GM19023 (cell line): ENCODE results near the gene ZNF423.
"Not testable (repeated sequence)": the region's sequence is repeated elsewhere in the genome, so short reads cannot be mapped to it uniquely, and the experiment has no call there.

Experiments used
- ATAC-seq: cut with Tn5 transposase; IDR thresholded peaks from one replicate; pipeline ENCODE4 v1.9.1; 2021; ENCODE audit warnings: mild to moderate bottlenecking, moderate library complexity; ENCODE audit not compliant: unreplicated experiment

Gene ZNF423

DNA sequence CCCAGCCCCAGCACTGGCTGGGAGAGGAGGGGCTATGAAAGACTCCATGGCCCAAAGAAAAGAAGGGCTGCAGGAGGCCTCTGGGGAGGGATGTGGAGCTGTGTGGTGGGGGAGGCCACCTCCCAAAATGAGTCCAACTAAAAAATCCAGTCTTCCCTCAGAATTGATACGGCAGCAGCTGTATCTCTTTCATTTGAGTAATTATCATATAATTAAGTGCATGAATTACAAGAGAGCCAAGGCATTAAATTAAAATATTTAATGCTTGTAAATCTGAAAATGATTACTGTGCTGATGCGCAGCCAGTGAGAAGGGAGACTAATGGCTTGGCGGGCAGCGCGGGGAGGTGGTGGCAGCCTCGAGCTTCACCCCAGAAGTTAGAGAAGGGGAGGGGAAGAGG is 289.5 kb downstream of the ZNF423 start:
- no peak for ATAC-seq

DNA sequence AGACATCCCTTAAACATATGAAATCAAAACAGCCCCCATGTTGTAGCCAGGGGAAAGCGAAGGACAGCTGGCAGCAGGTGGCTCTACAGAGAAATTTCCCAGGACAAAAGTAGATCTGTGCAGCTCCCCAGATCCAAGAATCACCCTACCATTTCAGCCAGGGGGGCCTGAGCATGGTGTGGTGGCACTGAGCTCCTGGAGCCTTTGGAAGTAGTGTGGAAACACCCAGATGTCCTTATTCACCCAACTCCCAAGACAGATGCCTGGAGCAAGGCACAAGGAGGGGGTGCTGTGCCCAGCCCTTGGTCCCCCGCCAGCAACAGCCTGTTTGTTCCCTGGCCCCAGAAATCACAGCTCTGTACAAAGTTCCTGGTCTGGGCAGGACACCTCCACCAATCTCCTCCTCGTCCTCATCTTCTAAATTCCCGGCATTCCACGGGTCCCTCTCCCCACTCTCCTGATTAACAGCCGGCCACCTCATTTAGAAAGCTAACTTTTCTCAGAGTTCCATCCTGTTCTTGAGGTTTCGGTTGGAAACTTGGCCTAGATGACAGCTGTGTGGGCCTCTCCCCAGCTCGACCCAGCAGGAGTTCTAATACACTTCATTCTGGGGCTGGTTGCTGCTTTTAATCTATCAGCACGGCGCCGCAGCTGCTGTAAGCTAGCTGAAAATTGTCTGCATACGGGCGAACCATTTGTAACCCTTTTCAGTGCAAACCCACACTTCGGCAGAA is 291.2 kb downstream of the ZNF423 start:
- ATAC-seq: no peak

DNA sequence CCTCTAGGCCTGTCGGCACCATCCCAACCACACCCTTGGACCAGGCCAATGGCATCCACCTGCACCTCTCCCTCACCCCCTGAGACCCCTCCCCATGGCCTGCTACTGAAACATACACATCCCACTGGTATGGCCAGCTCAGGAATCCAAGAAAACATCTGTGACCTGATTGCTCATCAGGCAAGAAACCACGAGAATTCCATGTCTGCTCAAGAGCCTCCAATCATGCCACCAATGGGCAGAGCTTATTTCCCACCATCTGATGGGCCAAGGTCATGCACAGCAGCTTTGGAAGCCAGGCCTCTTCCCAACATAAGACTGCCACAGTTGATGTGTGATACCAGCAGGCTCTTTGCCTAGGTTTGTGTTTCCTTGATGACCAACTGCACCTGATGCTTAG is 292.2 kb downstream of the ZNF423 start:
- ATAC-seq: no peak

DNA sequence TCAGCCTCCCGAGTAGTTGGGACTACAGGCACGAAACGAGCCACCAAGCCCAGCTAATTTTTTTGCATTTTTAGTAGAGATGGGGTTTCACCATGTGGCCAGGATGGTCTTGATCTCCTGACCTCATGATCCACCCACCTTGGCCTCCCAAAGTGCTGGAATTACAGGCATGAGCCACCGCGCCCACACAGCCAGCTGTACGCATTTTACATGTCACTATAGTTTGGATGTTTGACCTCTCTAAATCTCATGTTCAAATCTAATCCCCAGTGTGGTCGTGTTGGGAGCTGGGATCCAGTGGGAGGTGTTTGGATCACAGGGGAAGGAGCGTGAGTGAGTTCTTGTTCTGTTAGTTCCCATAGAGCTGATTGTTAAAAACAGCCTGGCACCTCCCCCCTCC is 293.0 kb downstream of the ZNF423 start:
- not testable (repeated sequence) for ATAC-seq

DNA sequence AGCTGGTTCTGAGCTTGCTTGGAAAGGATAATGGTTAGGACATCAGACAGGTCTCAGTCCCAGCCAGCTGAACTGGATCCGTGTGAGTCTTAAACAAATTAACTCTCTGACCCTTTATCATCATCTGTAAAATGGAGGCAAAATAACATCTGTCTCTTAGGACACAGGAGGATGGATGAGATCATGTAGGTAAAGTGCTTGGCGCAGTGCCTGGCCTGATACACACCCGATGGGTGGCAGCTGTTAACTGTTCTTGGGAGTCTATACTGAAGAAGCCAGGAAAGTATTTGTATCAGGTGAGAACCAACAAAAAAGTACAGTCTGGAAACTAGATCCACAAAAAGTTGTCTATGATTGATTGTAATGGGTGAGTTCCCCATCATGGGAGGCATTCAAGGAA is 293.7 kb downstream of the ZNF423 start:
- no peak for ATAC-seq

DNA sequence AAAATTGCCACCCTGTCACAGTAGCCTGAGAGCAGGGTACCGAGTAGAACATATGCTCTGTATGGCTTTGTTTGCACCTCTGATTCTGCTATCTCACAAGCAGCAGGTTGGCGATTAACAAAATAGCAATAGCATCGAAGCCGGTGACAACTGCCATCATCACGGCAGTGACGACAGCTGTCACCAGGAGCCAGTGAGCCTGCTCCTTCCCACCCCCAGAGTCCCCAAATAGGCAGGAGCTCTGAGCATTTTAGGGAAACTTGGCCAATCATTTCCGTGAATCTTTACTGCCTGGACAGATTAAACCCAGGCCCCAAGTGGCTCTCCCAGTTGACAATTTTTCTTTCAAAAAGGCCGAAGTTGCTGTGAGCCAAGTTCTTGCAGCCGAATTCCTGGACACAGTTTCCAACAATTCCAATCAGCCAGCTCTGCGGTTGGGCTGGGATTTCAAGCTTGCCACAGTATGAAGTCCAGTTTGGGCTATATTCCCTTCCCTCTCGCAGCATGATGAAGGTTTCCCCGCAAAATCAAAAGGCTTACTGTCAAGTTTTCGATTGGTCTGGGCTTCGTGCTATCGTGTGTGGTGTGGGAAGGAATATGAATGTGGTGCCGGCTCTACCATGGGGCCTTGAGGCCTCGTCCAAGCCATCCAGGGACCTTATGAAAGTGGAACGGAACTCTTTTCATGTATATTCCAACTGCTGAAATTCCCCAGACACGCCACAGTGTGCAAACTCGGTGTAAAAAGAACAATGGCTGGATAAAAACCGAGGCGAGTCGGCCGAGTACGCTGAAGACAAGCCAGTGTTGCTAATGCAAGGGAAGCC is 295.7 kb downstream of the ZNF423 start:
- no peak for ATAC-seq

DNA sequence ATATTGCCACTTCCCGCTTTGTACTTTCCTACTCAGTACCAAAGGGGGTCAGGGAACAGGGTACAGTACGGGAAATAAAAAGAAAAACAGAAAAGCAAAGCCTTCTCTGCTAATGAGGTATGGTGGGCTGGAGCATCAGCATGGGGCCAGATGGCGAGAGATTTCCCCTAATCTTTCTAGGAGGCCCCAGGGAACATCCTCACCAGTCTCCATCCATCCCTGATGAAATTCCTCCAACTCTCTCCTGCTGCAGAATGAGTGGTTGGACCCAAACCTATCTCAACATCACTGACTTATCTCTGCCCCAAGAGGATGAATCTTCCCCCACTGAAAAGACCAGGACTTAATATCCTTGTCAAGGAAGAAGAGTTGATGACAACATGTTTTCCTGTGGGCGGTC is 296.7 kb downstream of the ZNF423 start:
- no peak for ATAC-seq

DNA sequence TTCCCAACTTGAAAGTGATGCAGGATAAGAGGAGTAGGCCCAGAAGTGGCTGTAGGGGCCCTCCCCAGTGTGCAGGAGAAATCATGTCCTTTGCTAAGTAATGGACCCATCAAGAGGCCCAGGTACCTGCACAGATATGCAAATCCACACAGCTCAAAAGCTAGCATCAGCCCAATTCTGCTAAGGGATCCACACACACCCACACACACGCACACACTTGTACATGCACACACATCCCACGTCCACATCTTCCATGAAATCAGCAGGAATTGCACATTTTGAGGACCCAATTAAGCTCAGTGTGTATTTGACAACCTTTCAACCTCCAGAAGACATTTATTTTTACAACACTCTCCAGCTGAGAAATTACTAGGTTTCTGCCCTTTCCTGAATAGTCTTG is 297.5 kb downstream of the ZNF423 start:
- no peak for ATAC-seq

DNA sequence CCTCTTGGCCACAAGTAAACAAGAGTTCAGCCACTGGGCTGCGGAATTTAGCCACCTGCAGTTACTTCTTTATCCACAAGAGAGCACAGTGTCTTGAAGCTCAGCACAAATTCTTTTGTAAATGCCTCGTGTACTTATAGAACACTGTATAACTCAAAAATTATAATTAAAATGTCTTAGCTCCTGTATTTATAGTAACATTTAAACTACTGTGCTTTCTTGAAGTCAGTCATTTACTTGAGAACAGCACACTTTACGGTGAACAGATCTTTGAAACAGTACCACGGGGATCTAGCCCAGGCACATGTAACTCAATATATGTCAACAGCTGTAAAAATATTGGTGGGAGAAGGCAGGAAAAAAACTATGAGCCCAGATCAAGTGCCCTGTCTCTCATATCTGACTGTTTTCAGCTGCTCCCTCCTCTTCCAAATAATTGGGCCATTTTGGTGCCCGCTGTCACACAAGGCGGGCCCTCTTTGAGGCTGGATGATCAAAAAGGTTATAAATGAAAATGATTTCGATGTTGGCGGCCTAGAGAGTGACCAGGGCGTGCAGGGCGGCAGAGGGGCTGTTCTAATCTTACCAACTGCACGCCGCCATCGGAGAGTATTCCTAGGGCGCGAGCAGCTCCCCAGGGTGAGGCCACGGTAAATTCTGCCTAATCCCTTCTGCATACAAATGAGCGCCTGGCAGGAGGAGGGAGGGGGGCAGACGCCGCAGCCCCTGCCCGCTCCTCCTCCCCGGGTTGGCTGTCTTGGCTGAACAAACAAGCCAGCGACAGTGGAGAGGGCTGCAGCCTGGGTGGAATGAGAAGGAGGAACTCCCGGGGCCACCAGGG is 299.1 kb downstream of the ZNF423 start:
- ATAC-seq: no peak

DNA sequence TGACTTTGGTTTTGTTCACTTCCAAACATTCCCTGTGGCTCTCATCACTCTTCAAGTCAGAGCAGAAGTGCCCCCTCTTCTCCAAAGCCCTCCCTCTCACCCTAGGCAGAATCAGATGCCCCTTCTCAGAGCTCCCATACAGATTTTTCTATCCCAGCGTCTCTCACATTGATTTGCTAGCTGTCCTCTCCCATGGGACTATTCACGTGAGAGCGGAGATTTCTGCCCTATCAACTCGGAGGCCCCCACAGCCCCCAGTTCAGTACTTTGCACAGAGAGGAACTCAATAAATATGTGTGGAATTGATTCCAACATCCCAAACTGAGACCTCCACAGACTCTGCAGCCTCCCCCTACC is 299.7 kb downstream of the ZNF423 start:
- ATAC-seq: no peak

DNA sequence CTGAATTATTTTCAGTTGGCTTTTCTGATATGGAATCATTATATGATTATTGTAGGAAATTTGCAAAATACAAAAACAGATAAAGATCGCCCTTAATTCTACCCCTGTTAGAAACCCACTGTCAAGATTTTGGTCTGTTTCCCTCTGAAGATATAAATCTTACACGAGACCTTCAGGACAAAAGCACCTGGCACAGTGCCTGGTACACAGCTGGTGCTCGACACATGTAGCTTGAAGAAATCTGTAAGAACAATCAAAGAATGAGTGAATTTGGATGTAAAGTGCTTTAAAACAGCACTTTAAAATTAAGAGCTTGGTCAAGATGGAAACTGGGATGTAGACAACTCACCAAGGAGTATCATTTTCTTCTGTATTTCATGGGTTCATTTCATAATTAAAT is 301.2 kb downstream of the ZNF423 start:
- ATAC-seq: no peak

DNA sequence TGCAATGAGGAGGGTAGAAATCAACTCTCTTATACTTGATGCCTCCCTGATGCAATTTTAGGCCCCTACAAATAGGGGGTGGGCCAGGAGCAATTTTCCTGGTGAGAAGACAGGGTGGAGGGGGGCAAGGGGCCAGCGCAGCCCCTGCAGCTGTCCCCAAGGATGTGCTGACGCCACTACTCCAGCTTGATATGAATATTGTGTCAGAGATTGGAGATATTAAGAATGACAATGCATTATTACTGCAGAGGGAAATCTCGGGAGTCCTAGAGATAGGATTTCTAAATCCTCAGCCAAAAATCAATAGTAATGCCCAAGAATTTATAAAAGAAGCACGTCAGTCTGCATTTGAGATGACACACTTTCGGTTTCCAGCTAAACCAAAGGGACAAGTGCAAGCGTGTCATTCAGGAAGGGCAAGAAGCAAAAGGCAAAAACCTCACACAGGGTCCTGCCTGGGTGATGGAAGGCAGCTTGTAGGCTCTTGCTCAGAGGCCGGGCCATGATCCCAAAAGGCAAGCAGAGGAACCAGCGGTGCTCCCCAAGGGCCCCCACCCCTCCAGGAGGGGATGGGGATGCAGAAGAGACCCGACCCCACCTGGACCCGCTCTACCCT is 303.5 kb downstream of the ZNF423 start:
- no peak for ATAC-seq

DNA sequence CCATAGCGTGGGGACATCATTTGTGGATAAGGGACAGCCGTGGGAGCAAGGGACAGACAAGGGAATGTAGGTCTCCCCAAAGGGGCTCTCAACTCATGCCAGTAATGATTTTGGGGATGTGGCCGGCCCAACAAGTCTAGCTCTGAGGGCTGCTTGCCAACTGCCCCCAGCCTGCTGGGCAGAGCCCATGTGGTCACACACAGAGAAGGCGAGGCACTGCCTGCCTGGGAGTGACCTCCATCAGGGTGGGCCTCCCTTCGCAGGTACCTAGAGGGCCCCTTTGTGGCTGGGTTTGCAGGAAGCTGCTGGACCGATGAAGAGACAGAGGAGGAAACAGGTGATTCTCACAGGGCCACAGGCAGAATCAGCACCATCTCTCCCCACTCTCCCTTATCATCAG is 305.2 kb downstream of the ZNF423 start:
- ATAC-seq: no peak

DNA sequence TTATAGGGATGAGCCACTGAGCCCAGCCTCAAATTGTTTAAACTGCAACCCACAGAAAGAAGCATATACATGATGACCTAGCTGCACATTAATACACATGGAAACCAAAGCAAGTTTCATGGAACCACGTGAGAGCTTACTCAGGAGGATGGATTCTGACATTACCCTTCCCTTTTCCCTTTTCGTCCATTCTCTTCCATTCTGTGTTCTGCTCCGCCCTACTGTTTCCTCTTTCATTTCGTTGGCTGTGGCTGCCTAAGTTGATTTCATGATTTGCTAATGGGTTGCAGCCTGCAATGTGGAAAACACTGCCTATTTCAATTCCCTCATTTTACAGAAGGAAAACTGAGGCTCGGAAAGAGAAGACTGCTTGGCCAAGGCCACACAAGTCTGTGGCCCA is 305.8 kb downstream of the ZNF423 start:
- ATAC-seq: no peak

DNA sequence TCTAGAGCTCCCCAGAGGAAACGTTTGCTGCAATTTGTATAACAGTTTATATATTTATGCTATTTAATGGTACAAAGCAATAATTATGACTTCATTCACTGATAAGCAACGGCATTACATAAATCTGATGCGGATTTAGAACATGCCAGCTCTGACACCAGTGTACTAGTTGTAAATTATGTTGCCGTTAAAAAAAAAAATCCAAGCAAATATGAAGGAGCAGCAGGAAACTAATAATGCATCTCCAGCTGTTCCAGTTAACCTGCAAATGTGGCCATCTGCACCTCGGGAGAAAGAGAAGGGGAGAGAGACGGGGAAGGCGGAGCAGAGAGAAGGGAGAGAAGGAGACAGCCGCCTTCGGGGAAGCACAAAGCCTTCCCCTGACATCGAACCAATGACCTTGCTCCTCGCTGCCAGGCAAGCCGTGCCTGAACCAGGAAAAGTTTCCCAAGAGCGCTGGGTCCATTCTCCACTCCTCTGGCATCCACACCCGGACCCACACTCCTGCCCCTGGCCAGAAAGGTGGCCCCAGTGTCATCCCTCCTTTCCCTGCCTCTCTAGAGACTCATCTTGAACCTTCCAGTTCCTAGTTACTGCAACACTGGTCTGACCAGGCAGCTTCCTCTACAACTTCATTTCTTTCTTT is 307.5 kb downstream of the ZNF423 start:
- no peak for ATAC-seq

DNA sequence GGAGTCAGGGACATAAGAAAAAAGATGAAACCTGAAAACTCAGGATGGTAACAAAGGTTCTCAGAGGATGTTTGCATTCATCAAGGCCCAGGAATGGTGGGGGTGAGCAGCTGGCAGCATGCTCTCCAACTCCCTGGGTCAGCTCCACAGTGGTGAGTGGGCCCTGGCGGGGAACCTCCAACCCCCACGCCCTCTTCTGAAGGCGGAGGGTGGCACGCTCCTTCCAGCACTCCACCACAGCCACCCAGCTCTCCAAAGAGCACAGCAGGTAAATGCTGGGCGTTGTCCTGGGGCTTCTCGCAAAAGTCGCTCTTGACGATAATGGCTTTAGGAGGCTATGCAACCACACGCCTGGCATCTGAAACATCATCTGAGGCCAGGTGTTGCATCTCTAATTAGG is 308.5 kb downstream of the ZNF423 start:
- ATAC-seq: no peak

DNA sequence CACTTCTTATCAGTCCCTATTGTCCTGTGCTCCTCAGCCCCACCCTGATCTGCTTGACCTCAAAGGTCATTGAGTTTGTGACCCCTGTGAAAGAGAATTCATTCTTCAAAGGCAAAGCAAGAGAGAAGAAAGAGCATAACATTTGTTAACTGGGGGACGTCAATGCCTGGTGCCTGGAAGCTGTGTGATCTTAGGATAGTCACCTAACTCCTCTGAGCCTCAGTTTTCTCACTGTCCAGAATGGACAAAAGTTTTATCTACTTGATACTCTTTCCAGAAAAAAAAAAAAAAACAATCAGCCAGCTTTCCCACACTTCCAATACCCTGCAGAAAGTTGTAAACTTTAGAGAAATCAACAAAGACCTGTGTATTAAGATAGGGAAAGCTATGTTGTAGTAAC is 309.2 kb downstream of the ZNF423 start:
- no peak for ATAC-seq

DNA sequence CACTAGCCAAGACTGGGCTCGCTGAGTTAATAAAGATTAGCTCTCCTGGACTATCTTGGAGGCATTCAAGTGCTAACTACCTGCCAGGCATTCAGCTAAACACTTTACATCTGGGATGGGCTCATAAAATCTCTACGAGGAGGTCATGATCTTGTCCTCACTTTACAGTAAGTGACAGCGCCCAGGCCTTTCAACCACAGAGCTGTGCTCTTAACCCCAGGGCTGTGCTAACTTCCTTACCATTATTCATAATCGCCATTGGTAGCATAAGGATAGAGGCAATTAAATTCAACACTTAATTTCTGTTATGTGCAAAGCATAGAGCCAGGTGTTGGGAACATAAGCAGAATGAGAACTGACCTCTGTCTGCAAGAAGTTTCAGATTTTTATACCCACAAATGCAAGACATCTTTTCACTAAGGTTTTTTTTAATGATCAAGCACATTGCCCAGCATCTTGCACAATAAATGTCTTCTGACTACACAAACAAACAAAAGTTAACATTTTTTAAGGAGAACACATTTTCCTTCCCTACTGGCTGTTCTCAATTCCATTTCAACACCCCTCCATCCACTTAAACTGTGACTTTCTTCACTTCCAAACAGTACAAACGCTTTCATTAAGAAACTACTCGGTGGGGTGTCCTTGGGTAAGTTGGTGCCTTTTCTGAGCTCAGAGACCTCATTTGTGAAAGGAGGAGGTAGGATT is 310.0 kb downstream of the ZNF423 start:
- ATAC-seq: no peak

DNA sequence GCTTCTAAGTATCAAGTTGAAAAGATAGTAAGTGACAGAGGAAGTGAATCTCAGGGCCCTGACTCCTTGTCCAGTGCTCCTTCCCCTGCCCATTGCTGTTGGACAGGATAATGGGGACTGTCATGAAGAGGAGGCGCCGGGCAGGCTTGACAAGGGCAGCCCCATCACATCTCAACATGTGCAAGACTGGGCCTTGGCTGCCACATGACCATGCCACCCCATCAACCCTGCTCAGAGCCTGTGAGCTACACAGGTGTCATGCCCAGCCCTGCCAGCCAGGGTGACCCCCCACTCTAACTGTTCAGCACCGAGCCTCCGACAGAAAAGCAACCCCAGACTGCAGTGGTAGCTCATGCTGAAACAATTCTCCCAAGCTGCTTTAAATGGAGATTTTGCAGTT is 310.7 kb downstream of the ZNF423 start:
- no peak for ATAC-seq

DNA sequence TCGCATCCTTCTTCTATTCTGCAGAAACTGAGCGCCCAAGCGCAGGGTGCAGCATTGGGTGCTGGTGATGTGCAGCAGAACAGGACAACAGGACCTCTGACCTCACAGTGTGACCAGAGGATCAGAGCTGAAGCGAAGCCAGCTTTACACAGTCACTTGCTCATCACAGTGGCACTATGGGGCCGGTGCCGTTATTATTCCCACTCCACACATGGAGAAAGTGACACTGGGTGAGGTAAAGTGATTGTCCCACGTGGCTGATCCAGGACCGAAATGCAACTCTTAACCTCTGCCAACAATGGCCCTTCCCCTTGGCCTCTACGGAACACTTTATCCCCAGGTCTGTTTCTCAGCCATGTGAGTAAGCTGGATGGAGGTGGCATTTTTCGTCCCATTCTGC is 311.1 kb downstream of the ZNF423 start:
- no peak for ATAC-seq
